Measurements from ENCODE around the gene PCDHGB5.

DNA sequence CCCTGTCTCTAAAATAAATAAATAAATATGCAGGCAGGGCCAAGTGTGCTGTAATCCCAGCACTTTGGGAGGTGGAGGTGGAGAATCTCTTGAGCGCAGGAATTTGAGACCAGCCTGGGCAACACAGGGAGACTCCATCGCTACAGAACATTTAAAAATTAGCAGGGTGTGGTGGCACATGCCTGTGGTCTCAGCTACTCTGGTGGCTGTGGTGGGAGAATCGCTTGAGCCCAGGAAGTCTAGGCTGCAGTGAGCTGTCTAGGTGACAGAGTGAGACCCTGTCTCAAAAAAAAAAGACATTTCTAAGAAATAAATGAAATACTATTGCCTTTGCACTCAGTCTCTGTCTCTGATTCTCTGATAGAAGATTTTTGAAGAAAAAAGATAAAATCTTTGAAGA lies 13.8 kb downstream of the PCDHGB5 start:
- TF ChIP-seq, protein P1, sequence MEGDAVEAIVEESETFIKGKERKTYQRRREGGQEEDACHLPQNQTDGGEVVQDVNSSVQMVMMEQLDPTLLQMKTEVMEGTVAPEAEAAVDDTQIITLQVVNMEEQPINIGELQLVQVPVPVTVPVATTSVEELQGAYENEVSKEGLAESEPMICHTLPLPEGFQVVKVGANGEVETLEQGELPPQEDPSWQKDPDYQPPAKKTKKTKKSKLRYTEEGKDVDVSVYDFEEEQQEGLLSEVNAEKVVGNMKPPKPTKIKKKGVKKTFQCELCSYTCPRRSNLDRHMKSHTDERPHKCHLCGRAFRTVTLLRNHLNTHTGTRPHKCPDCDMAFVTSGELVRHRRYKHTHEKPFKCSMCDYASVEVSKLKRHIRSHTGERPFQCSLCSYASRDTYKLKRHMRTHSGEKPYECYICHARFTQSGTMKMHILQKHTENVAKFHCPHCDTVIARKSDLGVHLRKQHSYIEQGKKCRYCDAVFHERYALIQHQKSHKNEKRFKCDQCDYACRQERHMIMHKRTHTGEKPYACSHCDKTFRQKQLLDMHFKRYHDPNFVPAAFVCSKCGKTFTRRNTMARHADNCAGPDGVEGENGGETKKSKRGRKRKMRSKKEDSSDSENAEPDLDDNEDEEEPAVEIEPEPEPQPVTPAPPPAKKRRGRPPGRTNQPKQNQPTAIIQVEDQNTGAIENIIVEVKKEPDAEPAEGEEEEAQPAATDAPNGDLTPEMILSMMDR (IDR thresholded peaks at IDR 0.05) = no peak
- no peak for TF ChIP-seq POLR2AphosphoS5 (IDR thresholded peaks at IDR 0.05; ENCODE audit: insufficient read depth in 1 of 2, low read depth in 1 of 2)
- no peak for TF ChIP-seq POLR2A (IDR thresholded peaks at IDR 0.05)
